ENCODE measurements around the gene KIAA1191. TPM values are rescaled to one million over a fixed set of nuclear protein-coding genes. Genes with fewer than 3 reads are reported as not detected.
A peak's percentile ranks its signal among the peaks of the same experiment; 100 is the strongest.

The KIAA1191 gene
- polyA plus RNA-seq, 1 experiment = 98.3 TPM

GRCh38 chr5:176388444-176389134 lies 27.0 kb upstream of the KIAA1191 start, which contains the start of the genes HIGD2A and NOP16:
Gene HIGD2A, plus strand, starts transcription at chr5:176388751. Its CDS starts 69 bp downstream, at chr5:176388820.
Gene NOP16, minus strand, starts transcription at chr5:176388598. Its CDS starts 59 bp downstream, at chr5:176388539.
- peak within 1 kb of the TSS; percentile 98 for H3K4me3 ChIP-seq (ENCODE audit: low read depth, low read length)
- ChIA-PET POLR2A (interaction anchor here (0.6 to 1.0 kb wide), 4 partner anchors 24 to 484 kb away, joined by 3 to 7 read pairs (median 4); partner anchors contain the start of gene RNF44), CTCF (no interaction called here)
- TF ChIP-seq CTCF (IDR thresholded peaks at IDR 0.05; ENCODE audit: low read depth, low read length) = no peak
- peak; percentile 96 for DNase-seq (ENCODE audit: low read depth, low spot score)
- peak within 1 kb of the TSS; percentile 94 for H3K27ac ChIP-seq (ENCODE audit: low read depth, low read length)
- no peaks in the 10 kb centered on the region for H3K27me3 ChIP-seq (ENCODE audit: control insufficient read depth, insufficient read depth, low read length)
- H3K9me3 ChIP-seq (ENCODE audit: control insufficient read depth, insufficient read depth, low read length) = no peaks in the 10 kb centered on the region

GRCh38 chr5:176388003-176388443 lies 26.5 kb upstream of the KIAA1191 start:
- no peak for TF ChIP-seq CTCF (IDR thresholded peaks at IDR 0.05; ENCODE audit: low read depth, low read length)
- CTCF ChIA-PET = no interaction called here
- DNase-seq (ENCODE audit: low read depth, low spot score) = no peak
- H3K4me3 ChIP-seq (ENCODE audit: low read depth, low read length) = peak overlapping the region; percentile 98
- H3K27ac ChIP-seq (ENCODE audit: low read depth, low read length) = peak overlapping the region; percentile 39
- no peaks in the 10 kb centered on the region for H3K9me3 ChIP-seq (ENCODE audit: control insufficient read depth, insufficient read depth, low read length)
- no peaks in the 10 kb centered on the region for H3K27me3 ChIP-seq (ENCODE audit: control insufficient read depth, insufficient read depth, low read length)
- POLR2A ChIA-PET = interaction anchor here (0.6 to 0.9 kb wide), 2 partner anchors 145 to 149 kb away, joined by 3 to 7 read pairs; partner anchors contain the start of gene RNF44

GRCh38 chr5:176387384-176387925 lies 25.9 kb upstream of the KIAA1191 start:
- Histone ChIP-seq H3K27me3 (ENCODE audit: control insufficient read depth, insufficient read depth, low read length) (no peaks in the 10 kb centered on the region), H3K4me3 (ENCODE audit: low read depth, low read length) (peak overlapping the region; percentile 98), H3K27ac (ENCODE audit: low read depth, low read length) (no peak overlapping the region), H3K9me3 (ENCODE audit: control insufficient read depth, insufficient read depth, low read length) (no peaks in the 10 kb centered on the region)
- ChIA-PET CTCF (no interaction called here), POLR2A (interaction anchor here (0.9 kb wide), 1 partner anchor 150 kb away, joined by 7 read pairs; the partner anchor contains the start of gene RNF44)
- TF ChIP-seq CTCF (IDR thresholded peaks at IDR 0.05; ENCODE audit: low read depth, low read length) = 0 out of 2 replicates have a peak, but pooled peaks have one; percentile 19
- DNase-seq (ENCODE audit: low read depth, low spot score) = no peak

- H3K9me3 ChIP-seq (ENCODE audit: control insufficient read depth, insufficient read depth, low read length) = no peaks in the 10 kb centered on the region
- H3K27ac ChIP-seq (ENCODE audit: low read depth, low read length) = no peak overlapping the region
- ChIA-PET CTCF (no interaction called here), POLR2A (no interaction called here)
- no peak for DNase-seq (ENCODE audit: low read depth, low spot score)
- H3K27me3 ChIP-seq (ENCODE audit: control insufficient read depth, insufficient read depth, low read length) = no peaks in the 10 kb centered on the region
- H3K4me3 ChIP-seq (ENCODE audit: low read depth, low read length) = no peak overlapping the region
- no peak for TF ChIP-seq CTCF (IDR thresholded peaks at IDR 0.05; ENCODE audit: low read depth, low read length)
Measured at GRCh38 chr5:176386491-176386890, 24.9 kb upstream of the KIAA1191 start.

GRCh38 chr5:176384991-176385390 lies 23.4 kb upstream of the KIAA1191 start:
- H3K4me3 ChIP-seq (ENCODE audit: low read depth, low read length) = no peak overlapping the region
- DNase-seq (ENCODE audit: low read depth, low spot score) = no peak
- H3K27ac ChIP-seq (ENCODE audit: low read depth, low read length) = no peak overlapping the region
- ChIA-PET POLR2A (no interaction called here), CTCF (no interaction called here)
- H3K9me3 ChIP-seq (ENCODE audit: control insufficient read depth, insufficient read depth, low read length) = no peaks in the 10 kb centered on the region
- H3K27me3 ChIP-seq (ENCODE audit: control insufficient read depth, insufficient read depth, low read length) = no peaks in the 10 kb centered on the region
- no peak for TF ChIP-seq CTCF (IDR thresholded peaks at IDR 0.05; ENCODE audit: low read depth, low read length)
